Mucosa of gallbladder (tissue), 1 donor: ENCODE measurements around the gene PSMD3. TPM values are rescaled to one million over a fixed set of nuclear protein-coding genes. Genes with fewer than 3 reads are reported as not detected.
A peak's percentile ranks its signal among the peaks of the same experiment; 100 is the strongest.
"Not testable (repeated sequence)": the region's sequence is repeated elsewhere in the genome, so short reads cannot be mapped to it uniquely, and the experiment has no call there.

Experiments
- DNase-seq: peaks from one replicate; pipeline ENCODE4 v3.0.0-alpha.2; 2020; ENCODE audit warnings: low spot score
- total RNA-seq: library from RNA; stranded (reverse); gene quantifications from one replicate; pipeline ENCODE4 v1.2.1, GENCODE V29; 2021
- donor health status: DM: no; HTN: no; CAD: no.

Gene PSMD3
- total RNA-seq = 69.5 TPM

DNA sequence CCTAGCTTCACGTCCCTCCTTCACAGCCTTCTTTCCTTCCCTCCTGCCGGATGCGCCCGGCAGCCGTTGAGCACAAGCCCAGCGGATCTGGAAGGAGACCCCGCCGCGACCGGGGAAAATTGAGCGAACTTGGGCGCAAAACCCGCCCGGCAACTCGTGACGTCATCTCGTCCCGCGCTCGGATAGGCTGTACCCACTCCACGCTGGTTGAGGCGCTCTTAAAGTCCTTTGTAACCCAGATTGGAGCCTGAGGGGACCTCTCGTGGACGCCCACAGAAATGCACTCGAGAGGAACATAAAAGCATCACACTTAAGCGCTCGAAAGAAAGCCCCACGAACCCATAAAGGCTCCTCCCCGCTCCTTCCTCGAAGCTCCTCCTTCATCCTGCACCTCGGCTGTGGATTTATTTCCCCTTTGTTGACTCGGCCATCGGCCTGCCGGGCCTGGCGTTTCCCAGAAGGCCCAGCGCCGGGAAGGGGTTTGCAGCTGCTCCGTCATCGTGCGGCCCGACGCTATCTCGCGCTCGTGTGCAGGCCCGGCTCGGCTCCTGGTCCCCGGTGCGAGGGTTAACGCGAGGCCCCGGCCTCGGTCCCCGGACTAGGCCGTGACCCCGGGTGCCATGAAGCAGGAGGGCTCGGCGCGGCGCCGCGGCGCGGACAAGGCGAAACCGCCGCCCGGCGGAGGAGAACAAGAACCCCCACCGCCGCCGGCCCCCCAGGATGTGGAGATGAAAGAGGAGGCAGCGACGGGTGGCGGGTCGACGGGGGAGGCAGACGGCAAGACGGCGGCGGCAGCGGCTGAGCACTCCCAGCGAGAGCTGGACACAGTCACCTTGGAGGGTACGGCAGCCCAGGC lies at the start of gene PSMD3:
Gene PSMD3, plus strand, starts transcription at position 457 of the 856 bp plus-strand sequence. Its CDS starts 164 bp downstream, at position 621.
- DNase-seq = peak; percentile 100

DNA sequence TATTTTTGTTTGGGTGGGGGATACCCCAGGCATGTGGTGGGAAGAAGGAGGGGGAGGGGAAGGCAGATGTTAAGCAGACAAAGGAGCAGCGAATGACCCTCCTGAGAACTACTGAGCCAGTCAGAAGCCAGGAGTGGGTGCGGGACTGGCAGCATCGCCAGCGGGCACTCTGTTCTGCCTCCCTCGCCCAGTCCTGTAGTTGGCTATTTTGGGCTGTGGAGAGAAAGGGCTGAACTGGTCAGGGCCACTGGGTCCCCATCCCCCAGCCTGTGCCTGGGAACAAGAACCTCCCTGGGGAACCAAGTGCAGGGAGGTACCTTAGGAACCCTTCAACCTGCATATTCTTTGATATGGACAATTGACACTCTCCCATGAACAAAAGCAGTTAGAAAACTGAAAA lies 46.7 kb upstream of the PSMD3 start:
- no peak for DNase-seq

DNA sequence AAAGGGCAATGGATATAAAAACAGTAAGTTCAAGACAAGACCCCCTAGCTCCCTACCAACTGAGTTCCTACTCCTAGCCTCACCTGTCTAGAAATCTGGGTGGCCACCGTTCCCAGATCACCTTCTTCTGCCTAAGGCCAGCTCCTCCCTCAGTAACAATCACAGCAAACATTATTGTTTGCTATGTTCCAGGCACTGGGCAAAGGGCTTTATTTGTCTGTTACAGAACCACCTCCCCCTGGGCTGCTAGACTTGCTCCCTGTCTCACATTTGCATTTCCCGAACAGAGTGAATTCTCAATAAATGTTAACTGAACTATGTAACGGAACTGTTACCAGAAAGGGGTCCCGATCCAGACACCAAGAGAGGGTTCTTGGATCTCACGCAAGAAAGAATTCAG lies 46.3 kb upstream of the PSMD3 start:
- no peak for DNase-seq

DNA sequence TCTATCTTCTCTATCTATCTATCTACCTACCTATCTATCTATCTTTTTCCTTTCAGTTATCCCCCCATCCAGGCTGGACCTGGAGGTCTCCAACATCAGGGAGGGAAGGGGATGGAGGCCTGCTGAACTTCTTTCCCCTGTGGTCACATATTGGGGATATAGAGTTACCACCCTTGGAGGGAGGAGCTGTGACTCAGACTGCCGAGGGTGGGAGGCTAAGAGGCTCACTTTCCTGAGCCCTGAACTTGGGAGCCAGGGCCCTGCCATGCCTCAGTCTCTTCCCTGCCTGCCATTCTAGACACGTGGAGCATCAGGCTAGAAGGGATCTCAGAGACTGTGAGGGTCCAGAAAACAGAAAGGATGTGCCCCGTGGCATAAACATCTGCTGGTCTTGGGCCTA lies 44.7 kb upstream of the PSMD3 start:
- DNase-seq = no peak

DNA sequence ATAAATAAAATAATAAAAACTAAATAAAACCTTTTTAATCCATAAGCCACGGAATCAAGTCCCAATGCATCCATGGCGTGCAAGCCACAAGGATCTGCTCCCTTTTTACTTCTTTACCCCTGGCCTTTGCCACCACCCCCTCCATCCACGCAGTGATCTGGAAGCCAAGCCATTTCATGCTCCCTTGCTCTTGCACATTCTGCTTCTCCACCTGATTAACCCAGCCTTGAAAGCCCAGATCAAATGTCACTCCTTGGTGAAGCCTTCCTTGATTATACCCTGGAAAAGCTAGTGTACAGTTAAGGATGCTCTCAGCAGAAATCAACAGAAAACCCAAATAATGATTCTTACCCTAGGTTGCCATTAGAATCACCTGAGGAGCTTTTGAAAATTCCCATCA lies 43.2 kb upstream of the PSMD3 start:
- no peak for DNase-seq

DNA sequence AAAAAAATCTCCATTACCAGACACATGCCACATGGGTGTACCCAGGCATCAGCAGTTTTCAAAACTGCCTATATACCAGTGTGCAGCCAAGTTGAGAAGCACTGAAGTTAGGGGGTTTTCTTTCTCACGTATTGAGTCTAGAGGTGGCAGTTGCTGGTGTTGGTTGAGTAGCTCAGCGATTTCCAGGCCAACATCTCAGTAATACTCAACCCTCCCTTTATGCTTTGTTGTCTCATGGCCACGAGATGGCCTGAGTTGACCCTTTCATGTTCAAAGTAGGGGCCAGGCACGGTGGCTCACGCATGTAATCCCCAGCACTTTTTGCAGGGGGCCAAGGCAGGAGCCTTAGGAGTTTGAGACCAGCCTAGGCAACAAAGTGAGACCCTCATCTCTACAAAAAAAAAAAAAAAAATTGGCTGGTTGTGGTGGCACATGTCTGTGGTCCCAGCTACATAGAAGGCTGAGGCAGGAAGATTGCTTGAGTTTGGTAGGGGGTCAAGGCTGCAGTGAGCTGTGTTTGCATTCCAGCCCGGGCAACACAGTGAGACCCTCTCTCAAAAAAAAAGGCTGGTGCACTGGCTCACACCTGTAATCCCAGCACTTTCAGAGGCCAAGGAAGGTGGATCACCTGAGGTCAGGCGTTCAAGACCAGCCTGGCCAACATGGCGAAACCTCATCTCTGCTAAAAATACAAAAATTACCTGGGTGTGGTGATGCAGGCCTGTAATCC lies 42.3 kb upstream of the PSMD3 start:
- DNase-seq = no peak

DNA sequence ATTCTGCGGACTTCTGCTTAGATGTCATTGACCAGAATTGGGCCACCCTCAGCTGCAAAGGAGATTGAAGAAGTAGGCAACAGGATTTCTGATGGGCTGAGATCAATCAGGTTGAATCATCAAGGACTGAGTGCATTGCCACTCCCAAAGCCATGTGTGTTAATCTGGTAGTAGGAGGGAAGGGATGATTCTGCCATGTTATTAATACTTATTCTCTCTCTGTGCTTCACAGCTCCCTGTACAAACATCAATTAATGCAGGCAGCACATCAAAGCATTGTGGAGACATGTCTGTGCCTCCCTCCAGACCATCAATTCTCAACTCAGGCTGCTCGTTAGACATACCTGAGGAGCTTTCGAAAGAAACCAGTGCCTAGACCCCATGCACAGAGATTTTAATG lies 41.5 kb upstream of the PSMD3 start:
- no peak for DNase-seq

DNA sequence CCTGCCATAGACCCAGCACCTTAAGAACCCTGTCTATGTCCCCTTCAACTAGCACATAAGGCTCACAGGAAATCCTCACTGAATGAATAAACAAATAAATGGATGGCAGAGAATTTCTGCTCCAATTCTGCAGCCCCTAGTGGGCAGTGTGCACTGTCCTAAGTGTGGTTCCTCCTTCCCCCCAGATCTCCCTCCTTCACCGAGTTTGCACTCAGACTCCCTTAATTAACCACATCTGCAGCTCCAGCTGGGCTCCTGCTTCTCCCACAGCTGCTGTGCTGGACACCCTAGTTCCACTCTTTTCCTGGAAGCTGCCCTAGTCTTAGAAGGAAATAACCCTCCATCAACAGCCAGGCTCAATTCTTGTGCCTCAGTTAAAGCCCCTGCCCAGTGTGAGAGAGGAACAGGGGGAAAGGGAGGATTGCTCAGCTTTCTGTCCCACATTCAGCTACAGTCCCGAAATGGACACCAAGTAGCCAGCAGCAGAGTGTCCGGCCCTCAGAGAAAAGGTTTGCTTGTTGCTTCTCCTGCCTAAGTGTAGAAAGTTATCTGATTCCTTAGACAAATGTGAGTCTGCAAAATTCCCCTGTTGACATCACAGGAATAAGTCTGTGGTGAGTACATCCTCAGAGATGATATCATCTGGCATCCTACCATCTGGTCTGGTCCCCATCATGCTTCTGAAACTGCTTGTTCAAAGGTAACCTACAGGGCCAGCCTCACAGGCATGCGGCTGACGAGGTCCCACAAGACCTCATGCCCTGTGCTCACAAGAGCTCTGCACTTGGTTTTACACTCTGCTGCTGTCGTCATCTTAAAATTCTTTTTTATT lies 40.8 kb upstream of the PSMD3 start:
- DNase-seq = no peak

DNA sequence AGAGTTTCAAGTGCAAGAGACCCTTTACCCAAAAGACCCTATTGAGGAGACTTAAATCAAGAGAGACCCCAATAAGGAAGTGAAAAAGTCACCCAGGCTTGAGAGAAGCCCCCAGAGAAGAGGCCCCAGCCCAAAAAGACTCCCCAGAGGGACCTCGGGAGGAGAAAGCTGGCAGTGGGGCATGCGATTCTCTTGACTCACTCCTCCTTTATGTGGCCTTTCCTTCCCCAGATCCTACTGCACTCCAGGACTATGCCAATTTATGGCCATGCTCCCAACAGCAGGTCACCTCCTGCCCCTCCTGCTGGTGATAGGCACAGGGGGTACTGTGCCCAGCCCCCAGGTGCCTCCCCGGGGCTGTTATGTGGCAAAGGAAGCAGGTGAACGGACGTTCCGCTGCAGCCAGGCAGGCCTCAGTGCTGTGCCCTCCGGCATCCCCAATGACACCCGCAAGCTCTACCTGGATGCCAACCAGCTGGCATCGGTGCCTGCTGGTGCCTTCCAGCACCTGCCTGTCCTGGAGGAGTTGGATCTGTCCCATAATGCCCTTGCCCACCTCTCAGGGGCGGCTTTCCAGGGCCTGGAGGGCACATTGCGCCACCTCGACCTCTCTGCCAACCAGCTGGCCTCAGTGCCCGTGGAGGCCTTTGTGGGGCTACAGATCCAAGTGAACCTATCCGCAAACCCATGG lies 36.8 kb upstream of the PSMD3 start:
- no peak for DNase-seq

DNA sequence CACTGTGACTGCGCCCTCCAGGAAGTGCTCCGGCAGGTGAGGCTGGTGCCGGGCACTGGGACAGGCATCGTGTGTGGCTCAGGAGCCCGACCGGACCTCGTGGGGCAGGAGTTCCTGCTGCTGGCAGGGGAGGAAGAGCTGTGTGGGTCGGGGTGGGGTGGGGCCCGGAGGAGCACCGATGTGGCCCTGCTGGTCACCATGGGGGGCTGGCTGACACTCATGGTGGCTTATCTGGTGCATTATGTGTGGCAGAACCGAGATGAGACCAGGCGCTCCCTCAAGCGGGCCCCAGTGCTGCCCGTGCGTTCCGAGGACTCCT lies 36.3 kb upstream of the PSMD3 start:
- no peak for DNase-seq

DNA sequence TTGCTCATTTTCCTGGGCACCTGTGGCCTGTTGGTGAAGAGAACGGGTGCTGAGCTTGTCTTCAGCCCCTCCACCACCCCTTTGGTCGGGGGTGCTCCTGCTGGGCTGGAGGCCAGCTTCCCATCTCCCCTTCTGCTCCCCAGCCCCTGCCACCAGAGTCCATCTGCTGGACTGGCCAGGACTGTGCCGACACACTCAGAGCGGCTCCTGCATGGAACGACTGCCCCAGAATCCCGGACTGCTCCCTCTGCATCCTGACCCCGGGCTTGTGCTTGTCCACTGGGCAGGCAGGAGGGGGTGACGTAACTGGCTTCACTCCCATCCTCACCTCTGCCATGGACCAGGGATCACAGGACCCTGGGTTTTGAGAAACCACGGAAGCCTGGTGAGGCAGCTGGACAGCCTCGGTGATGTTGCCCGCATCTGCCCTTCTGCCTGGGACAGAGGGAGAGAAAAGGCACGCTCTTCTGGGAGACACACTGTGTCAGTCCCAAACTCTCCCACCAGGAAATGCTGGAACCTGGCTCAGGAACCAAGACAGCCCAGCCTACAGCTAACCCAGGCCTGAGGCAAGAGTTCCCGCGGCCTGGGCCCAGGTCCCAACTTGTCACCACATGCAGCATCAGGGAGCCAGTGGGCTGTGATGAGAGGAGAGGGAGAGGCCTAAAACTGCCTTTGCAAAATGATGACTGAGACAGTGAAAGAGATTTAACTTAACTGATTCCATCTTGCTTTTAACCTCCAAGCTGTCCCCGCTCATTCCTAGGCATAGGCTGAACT lies 33.9 kb upstream of the PSMD3 start:
- DNase-seq = no peak

DNA sequence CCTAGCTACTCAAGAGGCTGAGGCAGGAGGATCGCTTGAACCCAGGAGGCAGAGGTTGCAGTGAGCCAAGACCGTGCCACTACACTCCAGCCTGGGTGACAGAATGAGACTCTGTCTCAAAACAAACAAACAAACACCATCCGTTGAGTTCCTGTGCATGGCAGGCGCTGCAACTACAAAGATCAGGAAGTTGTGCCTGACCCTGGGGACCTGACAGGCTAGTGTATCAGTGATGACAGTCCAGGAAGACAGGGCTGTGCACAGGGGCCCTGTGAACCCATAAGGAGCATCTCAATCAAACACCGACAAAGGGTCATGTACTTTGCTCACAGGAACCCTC lies 32.1 kb upstream of the PSMD3 start:
- not testable (repeated sequence) for DNase-seq

DNA sequence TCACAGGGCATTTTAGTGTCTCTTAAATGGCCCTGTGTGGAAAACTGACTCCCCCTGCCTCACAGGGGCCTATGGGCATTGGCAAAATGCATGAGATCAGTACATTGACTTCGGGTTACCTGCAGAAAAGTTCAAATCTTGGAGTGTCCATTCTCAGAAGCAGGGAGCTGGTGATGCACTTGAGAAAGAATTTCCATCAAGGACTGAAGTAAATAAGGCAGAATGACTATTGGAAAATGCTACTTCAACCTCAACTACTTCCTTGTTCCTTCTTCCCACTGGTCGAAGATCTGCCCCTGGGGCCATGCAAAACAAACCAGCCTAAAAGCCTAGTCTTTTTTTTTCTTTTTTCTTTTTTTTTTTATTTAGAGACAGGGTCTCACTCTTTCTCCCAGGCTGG lies 31.6 kb upstream of the PSMD3 start:
- DNase-seq = no peak

DNA sequence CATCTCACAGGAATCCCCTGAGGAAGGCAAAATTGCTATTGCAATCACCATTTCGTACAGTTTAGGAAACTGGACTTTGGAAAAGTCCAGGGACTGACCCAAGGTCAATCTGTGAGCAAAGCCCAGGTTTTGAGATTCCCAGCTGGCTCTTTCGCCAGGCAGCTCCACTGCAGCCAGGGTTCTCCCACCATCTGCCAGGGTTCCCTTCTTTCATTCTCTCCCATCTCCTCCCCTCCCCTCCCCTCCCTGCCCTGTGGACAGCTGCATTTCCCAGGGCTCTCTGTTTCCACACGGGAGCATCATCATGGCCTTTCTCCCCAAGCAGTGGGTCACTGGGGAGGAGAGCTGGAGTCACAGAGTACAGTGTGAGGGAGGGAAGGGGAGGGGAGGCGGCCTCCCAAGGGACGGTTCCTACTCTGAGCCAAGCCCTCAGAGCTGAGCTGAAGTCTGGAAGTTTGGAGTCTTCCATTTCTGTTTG lies 29.7 kb upstream of the PSMD3 start:
- DNase-seq = no peak

DNA sequence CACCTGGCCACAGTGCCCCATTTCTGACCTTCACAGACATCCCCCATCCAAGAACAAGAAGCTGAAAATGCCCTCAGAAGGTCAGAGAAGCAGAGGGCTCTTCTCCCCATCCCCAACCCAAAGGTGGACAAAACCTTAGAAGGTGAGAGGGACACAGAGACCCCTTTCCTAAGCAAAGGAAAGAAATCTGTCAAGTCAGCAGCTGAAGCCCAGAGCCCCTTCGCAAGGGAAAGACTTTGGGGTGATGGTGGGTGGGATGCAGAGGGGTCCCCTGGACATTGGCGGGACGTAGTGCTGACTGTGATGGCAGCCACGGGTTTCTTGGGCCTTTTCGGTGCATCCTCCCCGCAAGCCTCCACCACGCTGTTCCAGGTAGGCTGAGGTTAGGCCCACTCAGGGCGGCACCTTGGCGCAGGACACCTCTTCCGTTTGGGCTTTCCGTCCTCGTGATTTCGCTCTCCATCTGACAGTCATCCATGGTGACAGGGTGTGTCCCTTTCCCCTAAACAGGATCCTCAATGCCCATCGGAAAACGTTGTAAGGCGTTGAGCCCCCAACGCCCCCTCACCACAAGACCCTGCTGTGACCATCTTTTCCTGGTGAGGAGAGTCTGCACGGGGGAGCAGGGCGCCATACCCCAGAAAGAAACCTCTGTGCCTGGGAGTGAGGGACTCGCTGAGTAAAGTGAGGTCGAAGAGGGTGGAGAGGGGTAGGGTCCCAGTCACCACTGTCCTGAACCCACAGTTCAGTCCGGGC lies 28.5 kb upstream of the PSMD3 start:
- no peak for DNase-seq

DNA sequence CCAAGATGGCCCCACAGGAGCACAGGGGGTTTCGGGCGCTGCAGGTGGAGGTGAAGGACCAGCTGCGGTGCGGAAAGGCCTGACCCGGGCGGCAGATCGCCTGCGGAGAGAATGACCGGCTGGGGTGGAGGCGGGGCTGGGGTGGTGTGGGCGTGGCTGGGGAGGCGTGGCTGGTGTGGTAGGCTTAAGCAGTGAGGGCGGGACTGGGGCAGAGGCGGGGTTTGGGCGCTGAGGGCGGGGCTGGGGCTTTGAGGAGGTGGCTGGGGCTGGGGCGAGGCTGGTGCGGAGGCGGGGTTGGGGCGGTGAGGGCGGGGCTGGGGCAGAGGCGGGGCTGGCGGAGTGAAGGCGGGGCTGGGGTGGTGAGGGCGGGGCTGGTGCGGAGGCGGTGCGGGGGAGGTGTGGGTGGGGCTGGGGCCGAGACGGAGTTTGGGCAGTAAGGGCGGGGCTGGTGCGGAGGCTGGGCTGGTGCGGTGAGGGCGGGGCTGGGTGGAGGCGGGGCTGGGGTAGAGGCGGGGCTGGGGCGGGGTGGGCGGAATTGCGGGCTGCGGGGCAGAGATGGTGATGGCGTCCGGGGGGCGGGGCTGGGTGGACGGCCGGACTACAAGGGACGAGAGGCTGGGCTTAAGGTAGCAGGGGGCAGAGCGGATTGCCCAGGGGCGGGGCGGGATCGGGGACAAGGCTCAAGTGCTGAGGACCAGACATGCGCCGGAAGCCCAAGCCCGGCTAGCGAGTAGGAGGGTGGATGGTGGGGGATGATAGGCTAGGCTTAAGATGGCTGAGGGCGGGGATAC lies 27.7 kb upstream of the PSMD3 start:
- DNase-seq = peak; percentile 97

DNA sequence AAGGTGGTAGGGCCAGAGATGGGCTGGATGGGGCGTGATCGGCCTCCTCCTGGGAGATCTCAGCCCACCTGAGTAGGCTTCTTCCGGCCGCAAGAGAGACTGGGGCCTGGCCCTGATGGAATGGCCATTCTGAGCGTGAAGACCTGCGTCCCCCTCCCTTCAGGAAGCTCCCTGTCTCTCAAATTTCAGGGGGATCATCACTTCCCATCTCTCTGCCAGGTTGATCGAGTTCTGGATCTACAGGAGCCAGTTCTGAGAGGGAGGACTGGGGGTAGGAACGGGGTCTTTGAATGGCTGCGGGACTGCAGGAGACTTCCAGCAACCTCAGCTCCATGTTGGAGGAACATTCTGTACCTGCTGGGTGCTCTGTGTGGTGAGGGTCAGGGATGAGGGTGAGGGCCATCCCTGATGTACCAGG lies 27.1 kb upstream of the PSMD3 start:
- DNase-seq = no peak

DNA sequence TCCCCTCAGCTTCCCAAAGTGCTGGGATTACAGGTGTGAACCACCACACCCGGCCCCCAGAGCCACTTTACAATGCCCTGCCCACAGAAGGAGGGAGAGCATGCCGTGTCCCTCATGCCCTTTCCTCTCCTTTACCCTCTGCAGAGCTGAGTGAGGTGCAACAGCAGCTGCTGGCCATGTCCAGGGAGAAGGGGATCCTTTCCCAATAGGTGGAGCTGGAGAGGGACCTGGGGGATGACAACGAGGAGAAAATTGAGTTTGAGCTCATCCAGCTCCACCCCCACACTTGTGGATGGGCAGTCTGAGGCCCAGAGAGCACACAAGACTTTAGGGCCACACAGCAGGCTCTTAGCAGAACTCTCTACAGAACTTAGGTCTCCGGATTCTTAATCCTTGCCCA lies 25.7 kb upstream of the PSMD3 start:
- DNase-seq = no peak

DNA sequence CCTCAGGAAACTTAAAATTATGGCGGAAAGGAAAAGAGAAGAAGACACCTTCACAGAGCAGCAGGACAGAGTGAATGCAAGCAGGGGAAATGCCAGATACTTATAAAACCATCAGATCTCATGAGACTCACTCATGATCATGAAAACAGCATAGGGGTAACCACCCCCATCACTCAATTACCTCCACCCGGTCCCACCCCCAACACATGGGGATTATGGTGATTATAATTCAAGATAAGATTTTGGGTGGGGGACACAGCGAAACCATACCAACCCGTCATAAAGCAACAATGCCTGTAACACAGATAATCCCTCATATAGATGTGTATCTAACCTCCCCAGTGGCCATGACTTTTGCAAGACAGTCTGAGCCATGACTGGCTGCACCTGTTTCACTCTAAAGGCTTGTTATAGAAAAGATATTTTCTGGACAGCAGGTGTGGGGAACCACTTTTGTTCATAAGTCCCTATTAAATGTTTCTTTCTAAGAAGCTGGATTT lies 24.8 kb upstream of the PSMD3 start:
- no peak for DNase-seq
